GM19468 (cell line): ENCODE data around the gene NTRK3.
"Not testable (repeated sequence)": the region's sequence is repeated elsewhere in the genome, so short reads cannot be mapped to it uniquely, and the experiment has no call there.

ENCODE experiments used
- ATAC-seq: cut with Tn5 transposase; IDR thresholded peaks from one replicate; pipeline ENCODE4 v1.9.1; 2021; ENCODE audit warnings: mild to moderate bottlenecking, moderate library complexity, moderate number of reproducible peaks; ENCODE audit not compliant: unreplicated experiment; ENCODE audit errors: extremely low read depth

Gene NTRK3

DNA sequence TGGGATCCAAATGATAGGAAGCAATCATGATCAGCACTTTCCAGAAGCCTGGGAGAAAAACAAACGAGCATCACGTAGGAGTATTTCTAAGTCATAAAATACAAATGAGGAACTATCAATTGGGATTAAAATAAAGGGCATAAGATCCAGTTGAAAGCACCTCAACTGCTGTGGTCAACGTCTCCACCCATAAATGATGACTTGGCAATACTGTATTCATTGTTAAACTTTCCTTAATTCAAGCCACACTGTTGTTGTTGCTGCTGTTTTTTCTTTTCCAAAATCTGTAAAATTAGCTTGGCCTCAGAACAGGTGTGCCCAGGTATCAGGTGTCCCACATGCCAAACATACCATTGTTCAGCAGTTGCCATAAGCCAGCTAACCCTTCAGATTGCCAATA, 395.8 kb downstream of the NTRK3 start:
- ATAC-seq, result no peak

DNA sequence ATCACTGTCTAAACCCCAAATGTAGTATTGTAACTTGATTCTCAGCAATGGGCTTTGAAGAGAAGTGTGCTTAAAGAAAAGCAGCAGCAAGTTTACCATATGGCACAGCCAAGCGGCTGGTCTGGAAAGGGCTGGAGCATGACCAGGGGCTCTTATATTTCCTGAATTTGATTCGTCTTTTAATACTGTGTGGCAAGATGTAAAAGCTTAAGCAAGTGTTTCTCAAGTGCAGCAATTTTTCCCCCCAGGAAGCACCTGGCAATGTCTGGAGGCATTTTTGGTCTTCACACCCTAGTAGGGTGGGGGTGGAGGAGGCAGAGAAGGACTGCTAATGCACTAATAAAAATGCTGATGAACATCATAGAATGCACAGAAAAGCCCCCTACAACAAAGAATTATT, 397.9 kb downstream of the NTRK3 start:
- no peak for ATAC-seq

DNA sequence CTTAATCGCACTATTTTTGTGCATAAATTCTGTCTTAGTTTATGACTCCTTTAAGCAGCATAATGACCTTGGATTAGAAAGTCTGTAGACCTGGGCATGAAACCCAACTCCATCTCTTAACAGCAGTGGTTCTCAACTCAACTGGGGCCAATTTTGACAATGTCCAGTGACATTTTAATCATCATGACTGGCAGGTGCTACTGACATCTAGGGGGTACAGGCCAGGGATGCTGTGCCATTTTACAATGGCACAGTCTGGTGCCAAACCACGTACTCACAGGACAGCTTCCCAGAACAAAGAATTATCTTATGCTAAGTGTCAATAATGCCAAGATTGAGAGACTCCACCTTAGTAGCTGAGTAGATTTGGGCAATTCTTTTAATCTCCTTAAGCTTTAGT, 405.0 kb downstream of the NTRK3 start:
- no peak for ATAC-seq

DNA sequence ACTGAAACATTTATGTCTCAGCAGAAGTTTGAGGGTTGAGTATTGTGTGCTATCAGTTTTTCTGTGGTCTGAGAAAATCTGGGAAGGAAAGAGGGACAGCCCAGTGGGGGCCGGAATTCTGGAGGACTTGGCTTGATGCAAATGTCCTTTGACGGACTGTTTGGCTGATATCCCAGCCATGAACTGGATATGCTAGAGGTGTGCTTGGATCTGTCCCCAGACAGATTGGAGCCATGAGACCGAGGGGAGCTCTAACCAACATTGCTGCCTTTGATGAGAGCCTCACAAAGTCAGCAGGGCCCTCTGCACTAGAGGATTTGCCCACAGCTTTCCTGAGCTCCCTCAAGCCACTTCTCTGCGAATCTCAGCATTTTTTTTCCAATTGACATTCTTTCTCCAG, 405.6 kb downstream of the NTRK3 start:
- ATAC-seq, result no peak

DNA sequence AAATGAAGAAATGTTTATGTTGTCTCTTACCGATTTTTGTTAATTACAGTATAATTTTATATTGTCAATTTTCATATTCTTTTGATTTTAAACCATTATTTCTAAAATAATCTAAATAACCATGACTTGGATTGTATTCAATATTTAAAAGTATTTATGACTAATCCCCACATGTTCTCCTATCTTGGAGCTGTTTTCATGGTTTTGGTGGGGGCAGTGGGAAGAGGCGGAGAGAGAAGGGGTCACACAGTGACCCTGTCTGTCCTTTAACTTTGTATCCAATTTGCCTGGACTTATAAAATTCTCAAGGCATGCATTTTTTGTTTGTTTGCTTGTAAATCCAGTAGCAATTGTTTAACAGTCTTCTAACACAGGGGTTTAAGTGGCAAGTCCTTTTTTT, 407.4 kb downstream of the NTRK3 start:
- no peak for ATAC-seq

DNA sequence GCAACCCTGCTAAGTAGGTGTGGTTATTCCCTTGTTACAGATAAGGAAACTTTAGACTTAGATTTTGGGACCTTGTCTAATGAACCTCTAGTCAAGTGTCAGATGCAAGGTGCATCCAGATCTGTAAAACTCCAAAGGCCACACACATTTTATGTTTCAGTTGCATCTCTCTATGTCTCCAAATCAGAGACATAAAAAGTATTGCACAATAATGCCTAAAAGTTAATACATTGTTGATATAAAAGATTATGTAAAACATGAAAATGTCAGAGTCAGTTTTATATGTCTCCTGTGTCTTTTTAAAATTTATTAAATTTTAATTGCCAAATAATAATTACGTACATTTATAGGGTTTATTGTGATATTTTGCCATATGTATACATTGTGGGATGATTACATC, 408.5 kb downstream of the NTRK3 start:
- ATAC-seq, result no peak

DNA sequence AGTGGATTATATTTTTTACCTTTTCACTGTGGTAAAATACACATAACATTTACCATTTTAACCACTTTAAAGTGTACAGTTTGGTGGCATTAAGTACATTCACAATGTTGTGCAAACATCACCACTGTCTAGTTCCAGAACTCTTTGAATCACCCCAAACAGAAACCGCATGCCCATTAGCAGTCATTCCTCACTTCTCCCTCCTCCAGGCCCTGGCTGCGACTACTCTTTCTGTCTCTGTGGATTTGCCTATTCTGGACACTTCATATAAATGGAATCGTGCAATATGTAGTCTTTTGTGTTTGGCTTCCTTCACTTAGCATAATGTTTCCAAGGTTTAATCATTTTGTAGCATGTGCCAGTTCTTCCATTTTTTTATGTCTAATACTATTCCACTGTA, 409.8 kb downstream of the NTRK3 start:
- no peak for ATAC-seq

DNA sequence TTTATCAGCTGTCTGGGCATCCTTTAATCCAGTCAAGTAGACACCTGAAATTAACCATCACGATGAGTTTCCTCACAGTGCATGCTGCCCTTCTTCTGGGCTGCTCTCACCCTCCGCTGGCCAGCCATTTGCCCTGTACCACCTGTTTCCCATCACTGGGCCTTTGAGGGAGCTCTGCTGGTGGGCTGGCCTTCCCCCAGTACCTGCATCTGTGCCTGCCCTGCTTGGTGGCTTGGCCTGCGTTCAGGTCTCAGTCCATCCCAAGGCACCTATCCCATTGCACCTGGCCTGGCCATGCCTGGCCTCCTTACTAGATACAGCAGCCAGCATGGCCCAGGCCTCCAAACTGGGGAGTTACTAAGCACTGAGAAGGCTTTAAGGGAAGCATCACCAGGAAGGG, 413.2 kb downstream of the NTRK3 start:
- ATAC-seq, result no peak

DNA sequence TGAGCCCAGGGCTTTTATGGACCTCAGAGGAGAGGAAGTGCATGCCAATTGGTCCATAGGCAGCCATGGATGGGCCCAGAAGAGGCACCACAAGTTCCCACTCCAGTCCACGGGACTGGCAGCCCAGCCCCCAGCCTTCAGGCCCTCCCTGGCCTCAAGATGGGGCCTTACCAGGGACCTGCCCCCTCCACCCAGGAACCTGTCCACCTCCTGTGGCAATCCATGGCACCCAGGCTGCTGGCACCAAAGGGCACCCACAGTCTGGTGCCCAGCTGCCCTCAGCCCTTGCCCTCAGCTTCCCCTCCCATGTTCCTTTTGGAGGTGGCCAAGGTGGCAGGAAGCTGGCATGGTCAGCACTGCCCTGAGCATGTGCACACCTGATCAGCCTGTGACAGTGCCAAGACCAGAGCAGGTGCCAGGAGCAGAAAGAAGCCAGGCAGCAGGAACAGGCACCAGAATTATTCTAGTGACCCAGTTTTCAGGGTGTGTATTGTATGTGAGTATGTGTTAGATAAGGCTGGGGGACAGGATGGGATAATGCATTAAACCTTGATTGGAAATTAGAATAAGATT, 415.0 kb downstream of the NTRK3 start:
- no peak for ATAC-seq

DNA sequence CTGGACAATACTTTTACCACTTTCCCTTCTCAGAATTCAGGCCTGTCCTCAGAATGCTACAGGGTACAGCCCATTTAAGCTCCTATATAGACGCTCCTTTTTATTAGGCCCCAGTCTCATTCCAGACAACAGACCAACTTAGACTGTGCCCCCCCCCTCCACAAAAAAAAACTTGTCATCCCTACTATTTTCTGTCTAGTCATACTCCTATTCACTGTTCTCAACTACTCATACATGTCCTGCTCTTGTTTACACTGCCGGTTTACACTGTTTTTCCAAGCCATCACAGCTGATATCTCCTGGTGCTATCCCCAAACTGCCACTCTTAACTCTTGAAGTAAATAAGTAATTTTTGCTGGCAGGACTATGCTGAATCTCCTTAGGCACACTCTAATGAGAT, 420.7 kb downstream of the NTRK3 start:
- not testable (repeated sequence) for ATAC-seq

DNA sequence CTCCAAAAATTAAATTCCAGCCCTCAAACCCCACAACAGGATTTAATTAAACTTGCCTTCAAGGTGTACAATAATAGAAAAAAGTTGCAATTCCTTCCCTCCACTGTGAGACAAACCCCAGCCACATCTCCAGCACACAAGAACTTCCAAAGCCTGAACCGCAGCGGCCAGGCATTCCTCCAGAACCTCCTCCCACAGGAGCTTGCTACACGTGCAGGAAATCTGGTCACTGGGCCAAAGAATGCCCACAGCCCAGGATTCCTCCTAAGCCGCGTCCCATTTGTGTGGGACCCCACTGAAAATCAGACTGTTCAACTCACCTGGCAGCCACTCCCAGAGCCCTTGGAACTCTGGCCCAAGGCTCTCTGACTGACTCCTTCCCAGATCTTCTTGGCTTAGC, 423.2 kb downstream of the NTRK3 start:
- ATAC-seq, result not testable (repeated sequence)

DNA sequence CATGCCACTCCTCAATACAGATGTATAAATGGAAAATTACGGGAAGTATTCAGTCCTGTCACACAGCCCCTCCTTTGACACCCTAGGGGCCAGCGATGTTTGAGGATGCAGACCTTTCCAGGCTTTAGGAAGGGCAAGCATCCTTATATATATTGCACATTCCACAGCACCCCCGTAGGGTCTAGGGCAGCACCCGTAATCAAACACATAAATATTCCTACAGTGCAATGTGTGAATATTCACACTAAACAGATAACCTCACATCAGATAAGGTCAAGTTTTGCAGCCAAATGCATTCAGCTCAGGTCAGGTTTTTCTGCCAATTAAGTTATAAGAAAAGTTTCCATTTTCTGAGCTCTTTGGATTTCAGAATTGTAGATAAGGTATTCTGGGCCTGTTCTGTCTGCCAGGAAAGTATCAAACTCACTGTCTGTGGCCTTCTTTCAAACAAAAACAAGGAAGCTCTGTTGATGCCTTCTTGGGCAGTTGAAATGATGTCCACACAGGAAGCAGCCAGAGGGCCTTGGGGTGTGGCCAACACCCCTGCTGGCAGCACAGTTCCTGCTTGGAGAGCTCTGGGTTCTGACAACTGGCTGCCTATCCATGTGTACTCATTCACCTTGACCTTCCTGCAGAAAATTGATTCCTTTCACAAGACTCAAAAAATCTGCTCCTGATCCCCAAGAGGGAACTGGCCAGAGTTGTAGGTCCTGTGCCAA, 427.0 kb downstream of the NTRK3 start:
- ATAC-seq, result no peak

DNA sequence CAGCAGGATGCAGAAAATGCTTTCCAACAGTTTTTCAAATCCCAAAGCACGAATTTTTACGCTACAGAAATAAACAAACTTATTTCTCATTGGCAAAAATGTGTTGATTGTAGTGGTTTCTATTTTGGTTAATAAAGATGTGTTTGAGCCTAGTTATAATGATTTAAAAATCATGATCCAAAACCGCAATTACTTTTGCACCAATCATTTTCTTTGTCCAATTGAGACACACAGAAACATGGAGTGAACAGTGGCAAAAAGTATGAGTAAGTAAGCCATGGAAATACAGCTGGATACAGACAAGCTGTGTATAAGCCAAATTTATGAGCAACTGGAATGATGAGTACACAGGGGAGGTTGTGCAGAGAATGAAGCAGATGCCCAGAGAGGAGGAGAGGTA, 427.9 kb downstream of the NTRK3 start:
- no peak for ATAC-seq

DNA sequence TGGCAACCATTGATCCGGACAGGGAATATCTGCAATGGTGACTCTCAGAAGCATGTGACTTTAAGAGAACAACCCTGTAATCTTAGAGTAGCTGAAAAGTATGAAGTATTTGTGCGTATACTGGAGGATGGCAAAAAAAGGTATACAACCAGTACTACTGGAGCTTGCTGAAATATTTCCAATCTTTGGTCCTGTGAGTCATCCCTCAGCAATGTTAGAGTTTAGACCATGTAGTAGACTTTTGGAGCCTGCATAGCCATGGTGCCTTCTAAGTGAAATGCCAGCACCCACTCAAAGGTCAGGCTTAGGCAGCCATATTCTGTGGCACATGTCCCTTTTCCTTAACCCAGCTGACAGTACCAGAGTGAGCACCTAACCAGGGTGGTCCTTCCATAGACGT, 429.4 kb downstream of the NTRK3 start:
- ATAC-seq, result no peak

DNA sequence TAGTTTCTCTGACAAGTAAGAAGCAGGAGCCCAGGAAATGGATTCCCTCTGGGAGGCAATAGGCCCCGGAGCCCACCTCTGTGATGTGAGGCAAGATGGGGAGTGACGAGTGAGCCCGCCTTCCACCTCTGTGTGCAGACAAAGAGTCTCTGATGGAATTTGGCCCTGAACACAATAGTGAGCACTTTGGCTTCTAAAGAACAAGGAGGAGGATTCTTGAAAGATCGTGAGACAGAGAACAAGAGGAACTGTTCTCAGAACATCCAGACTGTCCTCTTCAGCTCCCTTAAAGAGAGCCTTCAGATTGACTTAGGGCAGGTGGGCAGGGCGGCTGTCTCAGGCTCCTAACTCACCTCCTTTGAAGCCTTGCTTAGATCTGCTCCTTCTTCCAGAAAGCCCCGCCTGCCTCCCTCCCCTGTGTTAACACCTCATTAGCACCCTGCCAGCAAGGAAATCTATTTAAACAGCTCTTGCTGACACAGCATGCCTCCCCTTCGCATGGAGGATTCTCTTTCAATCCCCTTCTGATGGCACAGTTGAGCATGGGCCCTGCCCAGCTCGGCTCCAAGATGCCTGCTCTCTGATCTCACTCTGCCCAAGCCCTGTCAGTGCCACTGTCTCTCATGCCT, 430.3 kb downstream of the NTRK3 start:
- no peak for ATAC-seq

DNA sequence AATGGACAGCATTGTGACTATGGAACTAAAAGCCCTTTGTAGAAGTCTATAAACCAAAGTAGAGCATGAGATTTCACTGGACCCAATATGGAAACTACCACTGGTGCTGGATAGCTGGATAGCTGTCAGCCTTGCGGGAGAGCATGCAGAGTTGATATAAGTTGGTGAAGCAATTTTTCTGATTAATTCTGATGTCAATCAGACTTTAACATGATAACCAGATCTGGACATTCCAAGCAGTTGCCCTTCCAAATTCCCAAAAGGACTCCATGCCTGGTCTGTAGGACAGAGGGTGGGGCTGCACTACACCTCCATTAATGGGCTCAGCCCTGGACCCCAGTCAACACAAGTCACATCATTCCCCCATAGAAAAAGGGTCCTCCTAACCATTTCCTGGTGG, 437.8 kb downstream of the NTRK3 start:
- no peak for ATAC-seq

DNA sequence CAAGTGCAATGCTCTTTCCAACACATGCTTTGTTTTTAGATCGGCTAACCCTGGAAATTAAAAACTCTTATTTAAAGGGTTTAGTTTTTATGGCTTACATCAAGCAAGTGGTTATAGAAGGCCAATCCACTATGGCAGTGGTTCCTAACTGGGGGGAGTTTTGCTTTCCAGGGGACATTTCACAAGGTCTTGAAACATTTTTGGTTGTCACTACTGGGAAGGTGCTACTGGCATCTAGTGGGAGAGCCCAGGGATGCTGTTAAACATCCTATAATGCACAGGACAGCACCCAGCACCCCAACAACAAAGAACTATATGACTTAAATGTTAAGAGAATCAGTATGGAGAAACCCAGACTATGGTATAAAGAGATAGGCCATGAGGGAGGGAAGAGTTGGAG, 439.0 kb downstream of the NTRK3 start:
- no peak for ATAC-seq

DNA sequence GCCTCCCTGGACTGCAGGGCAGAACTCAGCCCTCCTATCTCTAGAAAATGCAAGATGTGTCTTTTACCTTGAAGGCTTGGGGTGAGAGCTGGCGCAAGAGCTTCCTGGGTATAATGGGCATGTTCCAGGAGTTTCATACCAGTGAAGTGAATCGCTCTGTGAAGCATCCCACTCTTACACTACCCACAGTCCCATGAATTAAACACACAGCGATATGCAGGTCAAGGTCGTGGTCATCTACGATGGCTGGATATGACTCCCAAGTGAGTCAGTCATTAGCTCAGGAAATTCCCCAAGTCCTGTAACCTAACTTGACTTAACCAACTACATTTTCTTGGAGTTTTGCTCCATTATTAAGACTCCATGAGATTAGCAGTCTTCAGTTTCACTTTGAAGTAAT, 439.7 kb downstream of the NTRK3 start:
- no peak for ATAC-seq

DNA sequence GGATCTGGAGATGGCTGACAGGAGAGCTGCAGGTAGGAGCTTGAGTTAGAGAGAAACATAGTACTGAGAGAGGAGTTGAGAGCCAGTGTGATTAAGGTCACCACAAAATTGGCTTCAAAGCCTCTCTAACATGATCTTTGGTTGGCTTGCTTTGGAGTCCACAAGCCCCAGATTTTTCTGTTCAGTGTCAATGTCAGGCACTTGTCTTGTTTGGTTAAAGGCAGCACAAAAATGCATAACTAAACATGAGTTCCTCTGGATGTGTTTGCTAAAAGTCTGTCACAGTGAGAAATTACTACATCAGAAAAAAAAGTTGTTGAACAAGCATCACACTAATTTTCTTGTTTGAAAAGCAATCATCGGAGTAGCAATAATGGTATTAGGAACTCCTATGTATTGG, 440.5 kb downstream of the NTRK3 start:
- no peak for ATAC-seq
